Osteocyte (in vitro differentiated cells): Measurements from ENCODE around the gene DGKD. TPM values are rescaled to one million over a fixed set of nuclear protein-coding genes. Genes with fewer than 3 reads are reported as not detected.

Experiments used
- DNase-seq: peaks from one replicate; pipeline ENCODE4 v3.0.0; 2021; ENCODE audit warnings: mixed read lengths; ENCODE audit not compliant: unreplicated experiment; ENCODE audit errors: extremely low spot score
- H3K27ac Mint-ChIP-seq: one replicate; pipeline ENCODE4 v1.8.0; 2021; ENCODE audit warnings: mild to moderate bottlenecking, mixed read lengths; ENCODE audit not compliant: unreplicated experiment
- H3K27me3 Mint-ChIP-seq: one replicate; pipeline ENCODE4 v1.8.0; 2021; ENCODE audit warnings: mixed read lengths; ENCODE audit not compliant: unreplicated experiment
- H3K36me3 Mint-ChIP-seq: one replicate; pipeline ENCODE4 v1.8.0; 2021; ENCODE audit warnings: mixed read lengths; ENCODE audit not compliant: unreplicated experiment
- H3K4me1 Mint-ChIP-seq: one replicate; pipeline ENCODE4 v1.8.0; 2021; ENCODE audit warnings: mixed read lengths; ENCODE audit not compliant: unreplicated experiment
- H3K4me3 Mint-ChIP-seq: one replicate; pipeline ENCODE4 v1.8.0; 2021; ENCODE audit warnings: mild to moderate bottlenecking, moderate library complexity, mixed read lengths; ENCODE audit not compliant: unreplicated experiment
- H3K9me3 Mint-ChIP-seq: one replicate; pipeline ENCODE4 v1.8.0; 2021; ENCODE audit warnings: mixed read lengths; ENCODE audit not compliant: unreplicated experiment
- total RNA-seq: library from RNA; stranded (reverse); gene quantifications from 2 replicates; pipeline ENCODE4 v1.2.1, GENCODE V29; 2021
- TF ChIP-seq, protein P1 (sequence below): fragments of 200-600 bp; sonication (generic); IDR thresholded peaks from 2 replicates; pipeline ENCODE4 v1.5.0; 2021; ENCODE audit warnings: antibody characterized with exemption, mild to moderate bottlenecking, moderate library complexity

DGKD gene
- total RNA-seq, 1 donor from 2014 or later = 70.5 TPM

DNA sequence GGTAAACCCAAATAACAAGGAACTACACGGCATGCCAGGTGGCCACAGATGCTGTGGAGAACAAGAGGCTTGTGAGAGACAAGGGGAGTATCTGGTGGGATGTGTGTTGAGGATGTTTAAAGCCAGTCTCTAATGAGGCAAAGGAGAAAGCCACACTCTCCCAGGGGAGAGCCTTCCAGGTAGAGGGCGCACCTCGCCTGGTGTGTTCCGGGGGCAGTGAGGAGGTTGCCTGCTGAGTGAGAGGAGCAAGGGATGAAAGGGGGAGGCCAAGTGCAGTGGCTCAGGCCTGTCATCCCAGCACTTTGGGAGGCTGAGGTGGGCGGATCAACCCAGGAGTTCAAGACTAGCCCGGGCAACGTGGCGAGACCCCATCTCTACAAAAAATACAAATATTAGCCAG is 30.4 kb upstream of the DGKD start:
- no peak for DNase-seq
- Mint-ChIP-seq H3K4me3 (no peak overlapping the region), H3K27ac (no peak overlapping the region), H3K9me3 (no peaks in the 10 kb centered on the region), H3K27me3 (peaks cover 8% of the 10 kb centered on the region), H3K4me1 (peaks cover 2% of the 10 kb centered on the region), H3K36me3 (no peaks in the 10 kb centered on the region)
- TF ChIP-seq, protein P1, sequence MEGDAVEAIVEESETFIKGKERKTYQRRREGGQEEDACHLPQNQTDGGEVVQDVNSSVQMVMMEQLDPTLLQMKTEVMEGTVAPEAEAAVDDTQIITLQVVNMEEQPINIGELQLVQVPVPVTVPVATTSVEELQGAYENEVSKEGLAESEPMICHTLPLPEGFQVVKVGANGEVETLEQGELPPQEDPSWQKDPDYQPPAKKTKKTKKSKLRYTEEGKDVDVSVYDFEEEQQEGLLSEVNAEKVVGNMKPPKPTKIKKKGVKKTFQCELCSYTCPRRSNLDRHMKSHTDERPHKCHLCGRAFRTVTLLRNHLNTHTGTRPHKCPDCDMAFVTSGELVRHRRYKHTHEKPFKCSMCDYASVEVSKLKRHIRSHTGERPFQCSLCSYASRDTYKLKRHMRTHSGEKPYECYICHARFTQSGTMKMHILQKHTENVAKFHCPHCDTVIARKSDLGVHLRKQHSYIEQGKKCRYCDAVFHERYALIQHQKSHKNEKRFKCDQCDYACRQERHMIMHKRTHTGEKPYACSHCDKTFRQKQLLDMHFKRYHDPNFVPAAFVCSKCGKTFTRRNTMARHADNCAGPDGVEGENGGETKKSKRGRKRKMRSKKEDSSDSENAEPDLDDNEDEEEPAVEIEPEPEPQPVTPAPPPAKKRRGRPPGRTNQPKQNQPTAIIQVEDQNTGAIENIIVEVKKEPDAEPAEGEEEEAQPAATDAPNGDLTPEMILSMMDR = no peak

DNA sequence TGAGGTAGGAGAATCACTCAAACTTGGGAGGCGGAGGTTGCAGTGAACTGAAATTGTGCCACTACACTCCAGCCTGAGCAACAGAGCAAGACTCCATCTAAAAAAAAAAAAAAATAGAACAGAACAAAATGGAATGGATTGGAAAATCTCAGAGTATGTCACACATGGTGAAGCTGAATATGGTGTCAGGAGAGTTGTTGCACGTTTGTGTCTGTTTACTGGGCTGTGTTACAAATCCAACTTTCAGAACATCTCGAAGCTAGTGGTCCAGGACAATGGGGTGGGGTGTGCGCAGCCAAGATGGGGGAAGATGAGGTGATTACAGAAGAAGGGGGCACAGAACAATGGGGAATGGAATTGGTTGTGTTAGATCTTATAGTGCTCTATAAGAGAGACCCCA is 29.0 kb upstream of the DGKD start:
- Mint-ChIP-seq H3K27me3 (peaks cover 7% of the 10 kb centered on the region), H3K36me3 (no peaks in the 10 kb centered on the region), H3K27ac (no peak overlapping the region), H3K9me3 (no peaks in the 10 kb centered on the region), H3K4me3 (no peak overlapping the region), H3K4me1 (peaks cover 10% of the 10 kb centered on the region)
- TF ChIP-seq, protein P1 = no peak
- no peak for DNase-seq

DNA sequence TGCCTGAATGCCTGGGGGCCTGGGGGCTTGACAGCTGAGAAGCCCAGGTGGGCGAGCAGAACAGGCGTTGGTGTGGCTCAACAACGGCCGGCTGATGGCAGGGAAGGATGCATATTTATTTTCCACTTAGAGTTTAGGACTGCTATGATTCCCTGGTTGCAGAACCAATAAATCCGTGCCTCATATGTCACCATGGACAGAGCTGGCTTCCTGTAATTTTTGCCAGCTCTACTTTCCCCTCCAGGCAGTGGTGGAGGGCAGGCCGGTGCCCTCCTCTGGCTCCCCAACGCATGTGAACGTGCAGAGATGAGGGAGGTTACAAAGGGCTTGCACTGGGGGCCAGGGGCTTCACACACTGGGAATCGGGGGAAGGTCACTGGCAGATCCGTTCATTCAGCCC is 28.5 kb upstream of the DGKD start:
- no peak for DNase-seq
- TF ChIP-seq, protein P1 = no peak
- H3K36me3 Mint-ChIP-seq = no peaks in the 10 kb centered on the region
- no peak overlapping the region for H3K4me3 Mint-ChIP-seq
- H3K9me3 Mint-ChIP-seq = no peaks in the 10 kb centered on the region
- peaks cover 3% of the 10 kb centered on the region for H3K27me3 Mint-ChIP-seq
- no peak overlapping the region for H3K27ac Mint-ChIP-seq
- peaks cover 10% of the 10 kb centered on the region for H3K4me1 Mint-ChIP-seq

DNA sequence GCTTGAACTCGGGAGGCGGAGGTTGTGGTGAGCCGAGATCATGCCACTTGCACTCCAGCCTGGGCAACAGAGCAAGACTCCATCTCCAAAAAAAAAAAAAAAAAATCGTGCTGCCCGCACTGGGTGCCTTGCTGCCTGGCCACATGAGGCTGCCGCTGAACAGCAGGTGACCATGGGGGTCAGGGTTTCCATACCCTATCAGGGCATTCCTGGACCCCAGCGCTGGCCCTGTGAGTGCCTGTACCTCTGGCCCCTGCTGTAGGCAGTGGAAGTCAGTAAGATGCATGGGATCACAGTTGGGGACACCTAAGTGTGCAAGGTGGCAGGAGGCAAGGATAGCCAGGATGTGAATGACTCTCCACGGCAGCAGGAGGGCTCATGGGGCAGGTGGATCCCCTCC is 27.8 kb upstream of the DGKD start:
- H3K27ac Mint-ChIP-seq = no peak overlapping the region
- H3K4me3 Mint-ChIP-seq = no peak overlapping the region
- no peaks in the 10 kb centered on the region for H3K36me3 Mint-ChIP-seq
- H3K27me3 Mint-ChIP-seq = no peaks in the 10 kb centered on the region
- TF ChIP-seq, protein P1 = no peak
- DNase-seq = no peak
- H3K4me1 Mint-ChIP-seq = peaks cover 10% of the 10 kb centered on the region
- H3K9me3 Mint-ChIP-seq = no peaks in the 10 kb centered on the region

DNA sequence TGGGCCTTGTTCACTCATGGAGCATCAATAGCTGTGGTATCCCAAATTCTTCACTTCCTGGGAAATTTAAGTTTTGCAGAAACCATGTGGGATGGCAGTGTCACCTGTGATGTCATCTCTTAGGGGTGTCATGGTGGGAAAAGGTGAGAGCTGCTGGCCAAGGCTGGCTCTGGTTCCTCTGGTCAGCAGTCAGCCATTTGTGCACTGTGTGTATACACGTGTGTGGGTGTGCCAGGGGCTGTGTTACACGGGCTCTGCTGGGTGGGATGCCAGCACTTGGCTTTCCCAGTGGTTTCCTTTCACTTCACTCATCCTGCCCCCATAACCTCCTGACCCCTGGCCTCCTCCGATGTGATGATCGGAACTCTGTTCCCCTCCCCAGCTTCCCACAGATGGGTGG is 25.4 kb upstream of the DGKD start:
- Mint-ChIP-seq H3K9me3 (no peaks in the 10 kb centered on the region), H3K4me3 (no peak overlapping the region), H3K4me1 (peaks cover 10% of the 10 kb centered on the region), H3K36me3 (no peaks in the 10 kb centered on the region), H3K27me3 (no peaks in the 10 kb centered on the region), H3K27ac (no peak overlapping the region)
- TF ChIP-seq, protein P1 = no peak
- no peak for DNase-seq
